H9 (cell line): ENCODE measurements around the gene IL1RAPL2. TPM values are rescaled to one million over a fixed set of nuclear protein-coding genes. Genes with fewer than 3 reads are reported as not detected.

Experiments
- DNase-seq: peaks from one replicate; pipeline ENCODE4 v3.0.0-alpha.2; 2017
- H2AFZ ChIP-seq: one replicate; pipeline ENCODE4 v1.6.1; 2013; ENCODE audit warnings: mild to moderate bottlenecking, low read length, control low read depth, moderate library complexity
- H2AK5ac ChIP-seq: 2 replicates; pipeline ENCODE4 v1.6.1; 2013; ENCODE audit warnings: low read length, control low read depth, mixed read lengths; ENCODE audit not compliant: insufficient read length
- H2BK120ac ChIP-seq: one replicate; pipeline ENCODE4 v1.6.1; 2013; ENCODE audit warnings: low read depth, mild to moderate bottlenecking, low read length, control low read depth, inconsistent platforms; ENCODE audit not compliant: poor library complexity, severe bottlenecking
- H2BK12ac ChIP-seq: 2 replicates; pipeline ENCODE4 v1.6.1; 2013; ENCODE audit warnings: low read length, control low read depth, mixed read lengths, low read depth; ENCODE audit not compliant: insufficient read length
- H2BK15ac ChIP-seq: 2 replicates; pipeline ENCODE4 v1.6.1; 2013; ENCODE audit warnings: low read depth, low read length, control low read depth
- H2BK20ac ChIP-seq: one replicate; pipeline ENCODE4 v1.6.1; 2013; ENCODE audit warnings: low read depth, mild to moderate bottlenecking, low read length, control low read depth, inconsistent platforms; ENCODE audit not compliant: poor library complexity, severe bottlenecking
- H2BK5ac ChIP-seq: 2 replicates; pipeline ENCODE4 v1.6.1; 2013; ENCODE audit warnings: low read length, control low read depth, mixed read lengths; ENCODE audit not compliant: insufficient read length
- H3K14ac ChIP-seq: 2 replicates; pipeline ENCODE4 v1.6.1; 2013; ENCODE audit warnings: low read length, control low read depth; ENCODE audit not compliant: insufficient read depth
- H3K18ac ChIP-seq: 2 replicates; pipeline ENCODE4 v1.6.1; 2013; ENCODE audit warnings: low read depth, mild to moderate bottlenecking, mixed read lengths, low read length, control low read depth; ENCODE audit not compliant: insufficient read length
- H3K23ac ChIP-seq: 2 replicates; pipeline ENCODE4 v1.6.1; 2013; ENCODE audit warnings: low read length, control low read depth, mixed read lengths, low read depth; ENCODE audit not compliant: insufficient read length
- H3K23me2 ChIP-seq: 2 replicates; pipeline ENCODE4 v1.6.1; 2013; ENCODE audit warnings: low read depth, mild to moderate bottlenecking, mixed read lengths, low read length, control low read depth; ENCODE audit not compliant: insufficient read length, poor library complexity, severe bottlenecking
- H3K27ac ChIP-seq: 2 replicates; pipeline ENCODE4 v1.5.1; 2013; ENCODE audit warnings: low read length, control low read depth, mixed read lengths, low read depth; ENCODE audit not compliant: insufficient read length
- H3K27me3 ChIP-seq: 2 replicates; pipeline ENCODE4 v1.6.1; 2013; ENCODE audit warnings: low read length, control low read depth, inconsistent platforms; ENCODE audit not compliant: insufficient read depth
- H3K4ac ChIP-seq: 2 replicates; pipeline ENCODE4 v1.6.1; 2013; ENCODE audit warnings: low read depth, mild to moderate bottlenecking, control low read depth, inconsistent platforms, low read length, moderate library complexity
- H3K4me1 ChIP-seq: 2 replicates; pipeline ENCODE4 v1.6.1; 2013; ENCODE audit warnings: low read length, control low read depth, inconsistent platforms; ENCODE audit not compliant: insufficient read depth
- H3K4me2 ChIP-seq: 2 replicates; pipeline ENCODE4 v1.6.1; 2013; ENCODE audit warnings: low read length, control low read depth, mixed read lengths; ENCODE audit not compliant: insufficient read length, insufficient read depth
- H3K56ac ChIP-seq: 2 replicates; pipeline ENCODE4 v1.6.1; 2013; ENCODE audit warnings: low read depth, mild to moderate bottlenecking, mixed read lengths, low read length, control low read depth; ENCODE audit not compliant: insufficient read length
- H3K79me1 ChIP-seq: 2 replicates; pipeline ENCODE4 v1.6.1; 2013; ENCODE audit warnings: low read depth, mild to moderate bottlenecking, moderate library complexity, low read length, control low read depth, inconsistent platforms; ENCODE audit not compliant: insufficient read depth, poor library complexity, severe bottlenecking
- H3K79me2 ChIP-seq: 2 replicates; pipeline ENCODE4 v1.6.1; 2013; ENCODE audit warnings: low read length, control low read depth, inconsistent platforms; ENCODE audit not compliant: insufficient read depth
- H3K9ac ChIP-seq: 2 replicates; pipeline ENCODE4 v1.6.1; 2013; ENCODE audit warnings: low read length, control low read depth, mixed read lengths; ENCODE audit not compliant: insufficient read length; ENCODE audit errors: extremely low read depth
- H3K9me3 ChIP-seq: one replicate; pipeline ENCODE4 v1.6.1; 2013; ENCODE audit warnings: low read depth, low read length, inconsistent platforms; ENCODE audit not compliant: control insufficient read depth
- H3T11ph ChIP-seq: one replicate; pipeline ENCODE4 v1.6.1; 2013; ENCODE audit warnings: mild to moderate bottlenecking, low read length, control low read depth, inconsistent platforms
- H4K20me1 ChIP-seq: one replicate; pipeline ENCODE4 v1.6.1; 2013; ENCODE audit not compliant: control insufficient read depth, insufficient read length, insufficient read depth
- H4K5ac ChIP-seq: 2 replicates; pipeline ENCODE4 v1.6.1; 2013; ENCODE audit warnings: low read depth, mild to moderate bottlenecking, mixed read lengths, low read length, control low read depth; ENCODE audit not compliant: insufficient read length
- H4K8ac ChIP-seq: replicated peaks from 2 replicates; pipeline ENCODE4 v1.6.1; 2013; ENCODE audit warnings: low read length, control low read depth, mixed read lengths, low read depth; ENCODE audit not compliant: insufficient read length
- H4K91ac ChIP-seq: 2 replicates; pipeline ENCODE4 v1.6.1; 2013; ENCODE audit warnings: low read depth, mild to moderate bottlenecking, moderate library complexity, mixed read lengths, low read length, control low read depth; ENCODE audit not compliant: insufficient read length
- H3K27ac Mint-ChIP-seq, 3 experiments: 2 replicates in 2 of 3; 3 replicates in 1 of 3; pipeline ENCODE4 v1.8.0; 2020 to 2021; ENCODE audit warnings: mixed read lengths in 3 of 3, mild to moderate bottlenecking in 1 of 3, moderate library complexity in 1 of 3
- H3K27me3 Mint-ChIP-seq: 2 replicates; pipeline ENCODE4 v1.8.0; 2021; ENCODE audit warnings: low read depth, mild to moderate bottlenecking, moderate library complexity, mixed read lengths
- H3K36me3 Mint-ChIP-seq, 3 experiments: 2 replicates in 2 of 3; 3 replicates in 1 of 3; pipeline ENCODE4 v1.8.0; 2020 to 2021; ENCODE audit warnings: low read depth in 3 of 3, mixed read lengths in 3 of 3; ENCODE audit not compliant: insufficient read depth in 1 of 3
- H3K4me1 Mint-ChIP-seq, 2 experiments: 2 replicates each; pipeline ENCODE4 v1.8.0; 2020; ENCODE audit warnings: mixed read lengths in 2 of 2
- H3K4me3 Mint-ChIP-seq, 2 experiments: 2 replicates in 1 of 2; 3 replicates in 1 of 2; pipeline ENCODE4 v1.8.0; 2020 to 2021; ENCODE audit warnings: mild to moderate bottlenecking in 2 of 2, mixed read lengths in 2 of 2, moderate library complexity in 1 of 2
- H3K9me3 Mint-ChIP-seq, 2 experiments: 2 replicates in 1 of 2; 3 replicates in 1 of 2; pipeline ENCODE4 v1.8.0; 2020; ENCODE audit warnings: mild to moderate bottlenecking in 2 of 2, mixed read lengths in 2 of 2, moderate library complexity in 1 of 2
- WGBS: extraction: QIAGEN DNeasy Blood & Tissue Kit; methylation state at CpG from one replicate; pipeline ENCODE4 v1.1.7; 2013; ENCODE audit warnings: missing lambda C conversion rate, low lambda C conversion rate, mixed read lengths; ENCODE audit not compliant: insufficient read length; ENCODE audit errors: extremely low coverage; 5-methylcytosine and 5-hydroxymethylcytosine counted together
- total RNA-seq: library from RNA; stranded (reverse); gene quantifications from 2 replicates; pipeline ENCODE4 v1.2.1, GENCODE V29; 2021
- TF ChIP-seq, protein P1 (sequence below): fragments of 200-600 bp; sonication (generic); conservative IDR thresholded peaks from 3 replicates; pipeline ENCODE4 v1.8.0; 2021; ENCODE audit warnings: antibody characterized with exemption, mild to moderate bottlenecking

Gene IL1RAPL2
- total RNA-seq, 1 experiment from 2014 or later: not detected

DNA sequence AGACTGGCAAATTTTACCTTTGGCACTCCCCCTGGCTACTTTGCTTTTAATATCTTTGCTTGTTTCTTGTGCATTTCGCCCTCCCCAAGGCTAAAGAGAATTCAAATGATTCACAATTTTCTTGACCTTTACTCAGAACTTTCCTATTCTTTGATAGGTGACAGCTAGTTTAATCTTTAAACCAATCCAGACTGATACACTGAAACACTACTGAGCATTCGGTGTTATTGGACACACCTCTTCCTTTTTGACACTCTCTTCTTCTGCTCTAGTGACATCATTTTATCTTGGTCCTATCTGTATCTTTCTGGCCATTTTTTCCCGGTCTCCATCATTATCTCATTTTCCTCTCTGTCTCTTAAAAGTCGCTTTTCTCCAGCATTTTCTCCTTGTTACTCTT, 103.1 kb downstream of the IL1RAPL2 start:
- no peak overlapping the region for H2BK5ac ChIP-seq
- H2BK12ac ChIP-seq: no peak overlapping the region
- H2BK20ac ChIP-seq: no peak overlapping the region
- H3K23me2 ChIP-seq: no peaks in the 10 kb centered on the region
- H4K91ac ChIP-seq: no peak overlapping the region
- H3K27me3 Mint-ChIP-seq: no peaks in the 10 kb centered on the region
- no peak overlapping the region for H3K4me2 ChIP-seq
- peaks cover 0 to 2% (median 0%) of the 10 kb centered on the region in 3 experiments; a peak in 2 of 7 replicates for H3K36me3 Mint-ChIP-seq
- no peaks in the 10 kb centered on the region for H3K4me1 ChIP-seq
- no peak overlapping the region for H2BK15ac ChIP-seq
- H4K5ac ChIP-seq: no peak overlapping the region
- 100% methylated on average over 1 of the region's 4 CpGs for WGBS
- no peak overlapping the region for H2BK120ac ChIP-seq
- H3K4me1 Mint-ChIP-seq: no peaks in the 10 kb centered on the region
- peaks cover 4 to 42% of the 10 kb centered on the region in 2 experiments for H3K9me3 Mint-ChIP-seq
- H3K56ac ChIP-seq: no peak overlapping the region
- H3K27ac ChIP-seq: no peak overlapping the region
- no peak overlapping the region for H3K4ac ChIP-seq
- TF ChIP-seq, protein P1, sequence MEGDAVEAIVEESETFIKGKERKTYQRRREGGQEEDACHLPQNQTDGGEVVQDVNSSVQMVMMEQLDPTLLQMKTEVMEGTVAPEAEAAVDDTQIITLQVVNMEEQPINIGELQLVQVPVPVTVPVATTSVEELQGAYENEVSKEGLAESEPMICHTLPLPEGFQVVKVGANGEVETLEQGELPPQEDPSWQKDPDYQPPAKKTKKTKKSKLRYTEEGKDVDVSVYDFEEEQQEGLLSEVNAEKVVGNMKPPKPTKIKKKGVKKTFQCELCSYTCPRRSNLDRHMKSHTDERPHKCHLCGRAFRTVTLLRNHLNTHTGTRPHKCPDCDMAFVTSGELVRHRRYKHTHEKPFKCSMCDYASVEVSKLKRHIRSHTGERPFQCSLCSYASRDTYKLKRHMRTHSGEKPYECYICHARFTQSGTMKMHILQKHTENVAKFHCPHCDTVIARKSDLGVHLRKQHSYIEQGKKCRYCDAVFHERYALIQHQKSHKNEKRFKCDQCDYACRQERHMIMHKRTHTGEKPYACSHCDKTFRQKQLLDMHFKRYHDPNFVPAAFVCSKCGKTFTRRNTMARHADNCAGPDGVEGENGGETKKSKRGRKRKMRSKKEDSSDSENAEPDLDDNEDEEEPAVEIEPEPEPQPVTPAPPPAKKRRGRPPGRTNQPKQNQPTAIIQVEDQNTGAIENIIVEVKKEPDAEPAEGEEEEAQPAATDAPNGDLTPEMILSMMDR: no peak
- H3K27me3 ChIP-seq: no peaks in the 10 kb centered on the region
- no peak for DNase-seq
- no peaks in the 10 kb centered on the region for H3K79me1 ChIP-seq
- no peak overlapping the region for H3K18ac ChIP-seq
- H3K14ac ChIP-seq: no peak overlapping the region
- no peak overlapping the region for H2AFZ ChIP-seq
- no peak overlapping the region for H3K9ac ChIP-seq
- H4K20me1 ChIP-seq: no peaks in the 10 kb centered on the region
- H3K79me2 ChIP-seq: no peaks in the 10 kb centered on the region
- H3K9me3 ChIP-seq: no peaks in the 10 kb centered on the region
- H2AK5ac ChIP-seq: no peak overlapping the region
- H3K4me3 Mint-ChIP-seq: no peak overlapping the region
- no peak overlapping the region for H3K27ac Mint-ChIP-seq
- H3T11ph ChIP-seq: no peak overlapping the region
- H4K8ac ChIP-seq: no peak overlapping the region
- H3K23ac ChIP-seq: no peak overlapping the region
